NCI-H2171 (cell line): ENCODE results near the gene CLEC3A.
"Not testable (repeated sequence)": the region's sequence is repeated elsewhere in the genome, so short reads cannot be mapped to it uniquely, and the experiment has no call there.

Source experiments
- DNase-seq: peaks from one replicate; lab custom pipeline; 2025; lab: John Stamatoyannopoulos, UW

The CLEC3A gene

DNA sequence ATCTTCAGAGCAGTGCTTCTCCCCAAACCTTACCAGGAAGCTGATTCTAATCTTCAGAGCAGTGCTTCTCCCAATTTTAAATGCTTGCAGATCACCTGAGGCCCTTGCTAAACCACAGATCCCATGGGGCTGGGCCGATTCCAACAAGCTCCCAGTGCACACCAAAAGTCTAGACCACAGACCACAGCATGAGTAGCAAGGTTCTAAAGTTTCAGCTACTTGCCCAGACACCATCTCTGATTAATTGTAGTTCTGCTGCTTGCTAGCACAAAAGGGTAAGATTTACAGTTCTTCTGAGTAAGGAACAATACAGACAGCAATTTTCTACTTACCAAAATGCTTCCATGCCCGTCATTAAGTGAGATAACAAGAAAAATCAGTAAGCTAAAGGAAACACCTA is 12.2 kb downstream of the CLEC3A start:
- DNase-seq = no peak

DNA sequence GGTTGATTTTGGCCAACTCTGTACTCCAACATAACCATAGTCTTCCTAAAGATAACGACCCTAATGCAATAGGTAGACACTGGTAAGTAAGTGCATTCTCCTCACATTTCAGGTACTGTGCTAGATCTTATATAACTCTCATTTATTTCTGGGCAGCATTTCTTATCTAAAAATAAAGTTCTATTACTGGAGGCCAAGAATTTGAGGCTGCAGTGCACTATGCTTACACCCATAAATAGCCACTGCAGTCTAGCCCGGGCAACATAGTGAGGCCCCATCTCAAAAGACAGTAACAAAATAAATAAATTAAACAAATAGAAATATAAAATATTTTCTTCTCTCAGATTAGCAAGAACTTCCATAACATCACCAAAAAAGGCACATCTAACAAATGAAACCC is 12.7 kb downstream of the CLEC3A start:
- DNase-seq = no peak

DNA sequence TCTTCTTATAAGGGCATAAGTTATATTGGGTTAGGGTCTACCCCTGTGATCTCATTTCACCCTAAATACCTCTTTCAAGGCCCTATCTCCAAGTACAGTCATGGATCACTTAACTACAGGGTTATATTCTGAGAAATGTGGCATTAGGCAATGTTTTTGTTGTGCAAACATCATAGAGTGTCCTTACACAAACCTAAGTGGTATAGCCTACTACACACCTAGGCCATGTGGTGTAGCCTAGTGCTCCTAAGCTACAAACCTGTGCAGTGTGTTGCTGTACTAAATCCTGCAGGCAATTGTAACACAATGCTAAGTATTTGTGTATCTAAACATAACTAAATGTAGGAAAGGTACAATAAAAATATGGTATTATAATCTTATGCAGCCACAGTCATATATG is 18.0 kb downstream of the CLEC3A start:
- no peak for DNase-seq

DNA sequence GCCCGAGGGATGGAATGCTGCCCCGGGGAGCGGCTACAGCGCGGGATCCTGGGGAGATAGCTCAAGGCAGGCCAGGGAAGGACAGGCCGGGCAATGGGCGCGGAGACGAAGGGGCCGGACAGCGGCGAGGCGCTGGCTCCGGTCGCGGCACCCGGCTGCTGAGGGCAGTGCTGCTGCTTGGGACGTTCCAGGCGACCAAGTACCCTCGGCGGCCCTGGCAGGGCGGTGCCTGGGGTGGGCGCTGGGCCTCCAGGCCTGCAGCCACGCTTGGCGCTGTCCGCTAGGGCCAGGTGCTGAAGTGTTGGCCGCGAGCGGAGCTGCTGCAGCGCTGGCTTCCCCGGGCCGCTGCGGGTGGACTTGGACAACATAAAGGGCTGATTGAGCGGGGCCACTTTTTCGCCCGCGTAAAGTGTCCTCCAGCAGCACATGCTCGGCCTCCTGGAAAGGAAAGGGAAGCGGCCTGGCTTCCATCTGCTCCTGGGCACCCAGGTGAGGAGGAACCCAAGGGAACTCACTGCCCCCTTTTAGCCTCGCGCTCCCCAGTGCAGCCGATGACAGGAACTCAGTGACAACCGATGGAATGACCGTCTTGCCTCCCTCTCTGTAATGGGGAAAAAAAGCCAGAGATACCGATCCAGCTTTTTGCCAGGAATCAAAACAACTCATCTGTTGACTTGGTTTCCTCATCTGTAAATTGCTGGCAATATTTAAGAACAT is 23.7 kb downstream of the CLEC3A start:
- DNase-seq = no peak

DNA sequence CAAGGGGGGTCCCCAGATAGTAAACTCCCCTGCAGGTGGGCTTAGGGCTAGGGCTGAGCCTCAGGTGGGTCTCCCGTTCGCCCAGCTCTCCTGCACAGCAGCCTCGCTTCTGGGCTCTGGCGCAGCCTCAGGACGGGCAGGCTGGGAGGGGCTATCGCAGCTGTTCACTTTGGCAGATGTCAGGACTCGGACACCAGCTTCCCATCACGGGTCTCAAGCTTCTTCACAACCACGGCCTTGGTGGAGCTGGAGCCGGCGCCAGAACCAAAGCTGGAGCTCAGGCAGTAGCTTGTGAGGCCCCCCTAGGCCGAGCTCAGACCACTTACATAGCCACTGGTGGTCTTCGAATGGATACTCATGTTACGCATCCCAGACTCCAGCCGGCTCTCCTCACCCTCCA is 26.0 kb downstream of the CLEC3A start:
- no peak for DNase-seq

DNA sequence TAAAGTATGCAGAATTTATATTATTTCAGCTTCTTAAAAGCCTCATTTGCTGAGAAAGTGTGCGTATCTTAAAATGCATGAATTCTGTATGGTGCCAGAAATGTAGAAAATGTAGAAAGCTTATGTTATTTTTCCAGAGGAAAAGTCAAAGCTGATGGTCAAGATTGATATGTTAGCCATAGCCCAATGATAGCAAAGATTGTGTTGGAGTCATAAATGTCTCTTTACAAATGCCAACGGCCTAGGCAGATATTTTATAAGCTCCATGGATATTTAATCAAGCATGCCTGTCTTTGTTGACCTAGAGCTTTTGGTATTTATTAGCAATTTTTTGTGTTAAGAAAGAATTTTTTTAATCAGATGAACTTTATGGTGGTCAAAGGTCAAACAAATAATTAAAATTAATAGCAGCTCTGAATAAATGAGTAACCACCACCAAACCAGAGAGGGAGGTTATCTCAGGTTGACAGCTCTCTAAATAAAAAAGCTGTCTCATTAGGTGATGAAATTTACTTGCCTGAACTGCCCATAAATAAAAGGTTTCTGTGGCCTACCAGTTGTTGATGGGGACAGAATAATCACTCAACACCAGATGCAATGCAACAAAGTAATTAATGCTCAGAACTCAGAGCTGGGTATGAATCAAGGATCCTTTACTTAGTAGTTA is 28.5 kb downstream of the CLEC3A start:
- DNase-seq = no peak

DNA sequence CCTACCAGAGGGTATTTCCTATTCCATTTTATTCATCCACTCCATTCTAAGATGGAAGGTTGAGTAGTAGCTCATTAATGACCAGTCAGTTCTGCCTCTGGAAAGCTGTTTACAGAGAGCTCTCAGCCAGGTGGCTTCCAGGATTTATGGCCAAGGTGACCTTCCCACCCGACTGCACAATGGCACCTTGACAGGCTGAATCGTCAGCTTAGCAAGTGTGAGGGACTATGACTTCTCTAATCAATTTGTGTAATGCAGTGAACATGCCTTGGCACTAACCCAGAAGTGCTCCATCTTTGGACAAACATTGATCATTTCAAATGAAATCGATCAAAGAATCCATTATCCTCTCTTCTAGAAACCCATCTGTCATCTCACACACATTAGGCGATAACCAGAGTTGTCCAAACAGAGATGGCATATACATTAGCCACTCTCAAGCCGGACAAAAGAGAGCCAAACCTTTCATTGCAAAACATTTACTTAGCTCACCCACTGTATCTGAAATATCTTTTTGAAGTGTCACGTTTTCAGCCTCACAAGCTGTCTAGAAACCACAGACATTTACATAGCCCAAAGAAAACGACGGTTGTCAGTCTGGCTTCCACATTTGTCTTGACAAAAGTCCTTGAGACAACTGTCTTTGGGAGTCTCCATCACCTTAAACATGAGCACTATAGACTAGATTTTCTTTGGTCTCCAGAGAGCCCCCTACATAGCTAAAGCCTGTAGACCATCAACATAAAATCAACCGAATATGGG is 35.6 kb downstream of the CLEC3A start:
- DNase-seq = no peak

DNA sequence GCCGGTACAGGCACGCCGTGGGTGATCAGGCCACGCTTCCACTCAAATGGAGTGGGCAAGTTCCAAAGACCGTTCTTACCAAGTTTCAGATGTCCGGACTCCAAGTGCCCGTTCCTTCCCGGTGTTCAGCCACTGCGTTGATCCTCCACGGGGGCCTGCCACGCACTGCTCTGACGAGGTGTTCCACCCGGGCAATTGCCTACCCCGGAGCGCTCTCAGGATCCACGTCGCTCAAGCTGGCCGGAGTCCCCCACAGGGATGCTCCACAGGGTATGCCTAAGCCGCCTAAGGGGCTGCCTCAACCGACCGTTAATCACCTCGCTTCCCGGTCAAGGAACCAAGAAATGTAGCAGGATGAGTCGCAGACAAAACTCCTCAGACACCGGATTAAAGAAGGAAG is 37.5 kb downstream of the CLEC3A start:
- not testable (repeated sequence) for DNase-seq

DNA sequence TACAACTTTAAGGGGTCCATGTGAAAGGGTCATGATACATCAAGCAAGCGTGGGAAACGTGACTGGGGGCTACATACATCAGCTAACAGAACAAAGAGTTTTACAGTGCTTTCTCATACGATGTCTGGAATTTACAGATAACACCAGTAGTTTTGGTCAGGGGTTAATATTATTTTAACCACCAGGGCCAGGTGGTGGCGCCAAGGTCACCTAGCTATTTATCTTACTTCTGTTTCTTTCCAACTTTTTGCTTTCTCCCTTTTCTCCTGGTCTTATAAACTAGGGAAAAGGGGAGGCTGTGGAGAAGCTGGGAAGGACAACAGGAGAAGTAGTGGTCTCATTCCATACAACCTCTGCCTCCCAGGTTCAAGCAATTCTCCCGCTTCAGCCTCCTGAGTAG is 37.9 kb downstream of the CLEC3A start:
- DNase-seq = no peak

DNA sequence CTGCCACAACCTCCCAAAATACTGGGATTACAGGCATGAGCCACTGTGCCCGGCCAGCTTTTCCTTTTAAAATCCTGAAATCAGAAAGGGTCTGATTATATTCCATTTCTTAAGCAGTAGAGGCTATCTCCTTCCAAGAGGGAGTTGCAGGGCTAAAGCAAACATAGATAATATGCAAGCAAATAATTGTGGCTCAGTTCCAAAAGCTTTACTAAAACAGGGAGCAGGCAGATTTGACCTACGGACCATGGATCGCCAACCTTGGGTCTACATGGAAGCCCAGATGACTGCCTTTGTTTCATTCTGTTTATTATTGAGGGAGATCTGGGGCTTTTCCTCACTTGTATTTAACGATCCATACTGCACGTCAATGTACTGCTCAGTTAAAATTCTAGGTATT is 38.5 kb downstream of the CLEC3A start:
- no peak for DNase-seq

DNA sequence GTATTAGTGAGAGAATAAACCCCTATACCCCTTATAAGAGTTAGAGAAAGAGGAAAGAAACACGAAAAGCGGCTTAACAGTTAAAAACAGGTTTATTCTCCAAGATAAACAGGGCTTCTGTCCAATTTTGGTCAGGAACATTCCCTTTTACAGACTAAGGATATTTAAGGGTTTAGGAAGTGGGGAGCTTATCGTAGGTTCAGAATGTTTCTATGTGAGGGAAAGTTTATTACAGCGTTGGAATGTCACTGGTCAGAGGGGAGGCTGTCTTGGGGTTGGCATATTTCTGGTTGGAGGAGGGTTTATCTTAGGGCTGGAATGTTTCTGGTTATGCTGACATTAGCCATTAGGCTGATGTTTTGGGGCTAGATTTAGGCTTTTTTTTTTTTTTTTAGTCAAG is 43.0 kb downstream of the CLEC3A start:
- DNase-seq = no peak

DNA sequence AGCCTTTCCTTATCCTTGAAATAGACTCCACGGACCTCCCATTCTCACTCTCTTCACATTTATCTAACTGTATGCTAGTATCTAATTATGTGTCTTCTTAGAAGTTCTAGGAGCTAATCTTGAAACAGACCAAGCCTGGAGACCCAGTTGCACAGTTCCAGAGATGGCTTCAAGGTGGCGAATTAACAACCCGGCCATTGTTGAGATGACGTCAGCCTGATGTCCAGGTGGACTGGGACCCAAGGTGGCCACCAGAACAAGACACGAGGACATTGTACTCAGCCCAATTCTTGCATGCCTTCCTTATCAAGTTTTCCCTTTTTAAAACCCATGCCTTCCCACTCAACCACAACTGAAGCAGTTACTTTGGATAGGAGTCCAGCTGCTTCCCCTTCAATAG is 47.6 kb downstream of the CLEC3A start:
- no peak for DNase-seq

DNA sequence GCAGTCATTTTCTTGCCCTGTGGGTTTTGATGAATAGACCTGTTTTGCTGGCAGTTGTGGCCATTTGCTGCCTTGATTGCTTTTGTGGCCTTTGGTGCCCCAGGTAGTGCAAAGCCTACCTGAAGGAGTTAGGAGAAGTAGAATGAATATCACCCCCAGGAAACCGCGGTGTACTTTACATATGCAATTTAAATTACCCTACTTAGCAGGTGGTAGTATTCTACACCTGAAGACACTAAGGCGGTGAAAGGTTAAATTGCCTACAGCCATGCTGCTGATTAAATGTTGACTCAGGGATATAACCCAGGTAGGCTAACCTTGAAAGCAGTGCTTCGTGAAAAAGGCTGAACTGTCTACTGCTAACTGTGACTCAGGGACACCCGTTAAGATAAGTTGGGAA is 49.9 kb downstream of the CLEC3A start:
- no peak for DNase-seq

DNA sequence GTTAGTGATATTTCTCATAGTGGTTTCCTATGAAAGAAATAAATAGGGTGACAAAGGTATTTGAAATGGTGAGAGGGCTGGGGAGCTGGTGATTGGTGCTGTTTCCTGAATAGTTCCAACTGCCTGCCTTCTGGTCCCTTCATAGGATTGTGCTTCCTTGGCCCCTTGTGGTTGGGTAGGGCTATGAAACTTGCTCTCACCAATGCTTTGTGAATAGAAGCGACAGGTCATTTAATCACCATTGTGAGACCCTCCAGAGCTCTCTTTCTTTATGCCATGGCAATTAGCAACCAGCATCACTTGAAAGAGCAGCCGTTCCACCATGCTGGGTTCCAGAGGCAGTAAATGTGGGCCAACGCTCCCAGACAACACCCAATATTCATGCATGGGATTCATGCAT is 53.5 kb downstream of the CLEC3A start:
- no peak for DNase-seq

DNA sequence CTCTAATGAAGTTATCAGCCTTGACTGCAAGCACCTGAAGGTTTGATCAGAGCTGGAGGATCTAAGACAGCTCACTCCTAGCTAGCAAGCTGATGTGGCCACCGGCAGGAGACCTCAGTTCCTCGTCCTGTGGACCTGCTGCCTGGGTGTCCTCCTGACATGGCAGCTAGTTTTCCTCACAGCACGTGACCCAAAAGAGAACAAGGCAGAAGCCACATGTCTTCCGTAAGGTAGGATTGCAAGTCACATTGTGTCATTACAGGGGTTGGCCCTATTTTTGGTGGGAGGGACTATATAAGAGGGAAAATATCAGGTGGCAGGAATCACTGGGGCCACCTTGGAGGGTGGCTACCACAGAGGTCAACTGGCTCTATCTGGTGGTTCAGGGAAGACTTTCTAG is 59.0 kb downstream of the CLEC3A start:
- no peak for DNase-seq
